Pancreas (tissue), 10 donors: ENCODE results near the gene DIPK2A. TPM values are rescaled to one million over a fixed set of nuclear protein-coding genes. Genes with fewer than 3 reads are reported as not detected.

Experiments used
- ATAC-seq, 4 donors: fragments of 200-7000 bp; cut with Tn5 transposase; one replicate each; pipeline versions ENCODE4 v1.8.0 to v1.9.1; 2020; ENCODE audit warnings: mild to moderate bottlenecking in 4 of 4, moderate library complexity in 4 of 4
- DNase-seq, 6 donors: peaks; one replicate each; pipeline ENCODE4 v3.0.0-alpha.2; 2020
- FAIRE-seq: peaks from 2 replicates; lab custom pipeline; 2012; peaks lifted over from hg19 to GRCh38; lab: Jason Lieb, UNC
- H3K27ac ChIP-seq, 4 donors: fragments of 200-600 bp; sonication (generic); 1 replicate in 3 of 4; 2 replicates in 1 of 4; pipeline versions ENCODE4 v1.5.0 to v1.8.0; 2020
- H3K27me3 ChIP-seq, 4 donors: fragments of 200-600 bp; one replicate each; pipeline ENCODE4 v1.8.0; 2021
- H3K36me3 ChIP-seq, 3 donors: fragments of 200-600 bp; sonication (generic) in 1 of 3; one replicate each; pipeline versions ENCODE4 v1.5.0 to v1.8.0; 2020 to 2021
- H3K4me1 ChIP-seq, 3 donors: fragments of 200-600 bp; one replicate each; pipeline ENCODE4 v1.8.0; 2021
- H3K4me3 ChIP-seq, 4 donors: fragments of 200-600 bp; sonication (generic) in 2 of 4; one replicate each; pipeline versions ENCODE4 v1.5.0 to v1.8.0; 2020 to 2021
- H3K9me3 ChIP-seq, 4 donors: fragments of 200-600 bp; one replicate each; pipeline ENCODE4 v1.8.0; 2021
- CTCF ChIP-seq, 4 donors: fragments of 200-600 bp; sonication (generic) in 3 of 4; IDR thresholded peaks; one replicate each; pipeline versions ENCODE4 v1.5.0 to v1.8.0; 2021; ENCODE audit warnings: antibody characterized with exemption in 4 of 4
- WGBS, 2 donors: extraction: QIAGEN DNeasy Blood & Tissue Kit; methylation state at CpG; one replicate each; pipeline ENCODE4 v1.1.7; 2013; 5-methylcytosine and 5-hydroxymethylcytosine counted together
- intact Hi-C, 3 donors: fragments of 100-400 bp; cut with DNase I; formaldehyde crosslinking; loops; one replicate each; pipeline versions ENCODE4 v1.11.1 to v1.14.2; 2022
- polyA plus RNA-seq, 2 donors: library from polyadenylated mRNA; stranded (reverse); fragments of 200-250 nt; gene quantifications; one replicate each; pipeline ENCODE4 v1.2.3, GENCODE V29; 2013
- total RNA-seq, 6 donors: library from RNA; stranded (reverse); fragmentation: NEBNext Ultra II Directional in 4 of 6; extraction: Animal tissue kit (Norgen Biotek cat#: 25700) in 4 of 6; gene quantifications; one replicate each; pipeline versions ENCODE4 v1.2.1 to v1.2.4, GENCODE V29; 2021 to 2023
- donor health status: healthy with polysubstance abuse.
- donor health status: DM: no; HTN: no; CAD: no; lungs with moderate emphysema.
- donor health status: DM: no; HTN: no; CAD: no.
- donor health status: control.
- donor health status: control.
- donor health status: Bipolar disorder and iron deficiency.
- donor health status: DM: yes; HTN: yes; CAD: no.
- donor health status: DM: no; HTN: no; CAD: no.
- donor health status: DM: no; HTN: no; CAD: no.
- donor health status: DM: yes; HTN: yes; CAD: no.

Gene DIPK2A
- total RNA-seq (10 to 100 TPM in 1 of 6 donors, 1 to 10 TPM in 5; 3.9 to 11.2 (median 5.0) TPM), polyA plus RNA-seq (1 to 10 TPM; 1.6 to 3.5 TPM)

- peak within 1 kb of the TSS; percentile 87 to 97 (median 96) for H3K27ac ChIP-seq
- H3K27me3 ChIP-seq, result no peaks in the 10 kb centered on the region
- no peak for TF ChIP-seq CTCF (IDR thresholded peaks at IDR 0.05)
- no peaks in the 10 kb centered on the region for H3K36me3 ChIP-seq
- intact Hi-C loops, result no loop called here
- H3K4me1 ChIP-seq, result peaks cover 0 to 27% (median 21%) of the 10 kb centered on the region in 3 donors
- ATAC-seq (peak; percentile 81 to 89 (median 84)), FAIRE-seq (no peak), DNase-seq (peak; percentile 92 to 97 (median 94))
- H3K9me3 ChIP-seq, result no peaks in the 10 kb centered on the region
- WGBS, 2 donors, result 0% methylated on average over 60 to 71 of the region's 71 CpGs
- peak within 1 kb of the TSS; percentile 74 to 89 (median 81) for H3K4me3 ChIP-seq
Measured at GRCh38 chr3:143971359-143972154, at the start of gene DIPK2A. Gene DIPK2A (plus strand): TSS chr3:143971823. CDS start chr3:143972333, 510 bp downstream.

- TF ChIP-seq CTCF (IDR thresholded peaks at IDR 0.05), result no peak
- no peak for DNase-seq
- H3K36me3 ChIP-seq, result no peaks in the 10 kb centered on the region
- no peaks in the 10 kb centered on the region for H3K27me3 ChIP-seq
- no peaks in the 10 kb centered on the region for H3K9me3 ChIP-seq
- H3K4me1 ChIP-seq, result no peaks in the 10 kb centered on the region
- intact Hi-C loops, result no loop called here
- no peak for FAIRE-seq
- H3K27ac ChIP-seq, result no peak overlapping the region
- ATAC-seq, result no peak
- H3K4me3 ChIP-seq, result no peak overlapping the region
- 78 to 86% methylated on average over 9 of the region's 9 CpGs for WGBS, 2 donors
Measured at GRCh38 chr3:143924522-143925285, 46.9 kb upstream of the DIPK2A start.

- Histone ChIP-seq H3K4me1 (no peaks in the 10 kb centered on the region), H3K9me3 (no peaks in the 10 kb centered on the region), H3K36me3 (no peaks in the 10 kb centered on the region), H3K27ac (no peak overlapping the region), H3K4me3 (no peak overlapping the region), H3K27me3 (no peaks in the 10 kb centered on the region)
- FAIRE-seq (no peak), ATAC-seq (no peak), DNase-seq (no peak)
- no peak for TF ChIP-seq CTCF (IDR thresholded peaks at IDR 0.05)
- intact Hi-C loops, result no loop called here
- WGBS, 2 donors, result 80 to 89% methylated on average over 1 of the region's 1 CpG
Measured at GRCh38 chr3:143928056-143928455, 43.6 kb upstream of the DIPK2A start.

GRCh38 chr3:143928541-143929255 lies 42.9 kb upstream of the DIPK2A start:
- WGBS, 2 donors, result 78 to 82% methylated on average over 3 of the region's 3 CpGs
- FAIRE-seq, result no peak
- Histone ChIP-seq H3K36me3 (no peaks in the 10 kb centered on the region), H3K27ac (no peak overlapping the region), H3K27me3 (no peaks in the 10 kb centered on the region), H3K4me3 (no peak overlapping the region), H3K9me3 (no peaks in the 10 kb centered on the region), H3K4me1 (no peaks in the 10 kb centered on the region)
- no peak for ATAC-seq
- no peak for DNase-seq
- TF ChIP-seq CTCF (IDR thresholded peaks at IDR 0.05), result no peak
- intact Hi-C loops, result no loop called here
